SKM-1 treated with dmso at 0.1 percent for 144 hours (cell line): ENCODE results near the gene DENND1C.

Experiments
- DNase-seq: peaks from one replicate; lab custom pipeline; 2025; ENCODE audit not compliant: unreplicated experiment; lab: John Stamatoyannopoulos, UW

DENND1C gene, protein sequence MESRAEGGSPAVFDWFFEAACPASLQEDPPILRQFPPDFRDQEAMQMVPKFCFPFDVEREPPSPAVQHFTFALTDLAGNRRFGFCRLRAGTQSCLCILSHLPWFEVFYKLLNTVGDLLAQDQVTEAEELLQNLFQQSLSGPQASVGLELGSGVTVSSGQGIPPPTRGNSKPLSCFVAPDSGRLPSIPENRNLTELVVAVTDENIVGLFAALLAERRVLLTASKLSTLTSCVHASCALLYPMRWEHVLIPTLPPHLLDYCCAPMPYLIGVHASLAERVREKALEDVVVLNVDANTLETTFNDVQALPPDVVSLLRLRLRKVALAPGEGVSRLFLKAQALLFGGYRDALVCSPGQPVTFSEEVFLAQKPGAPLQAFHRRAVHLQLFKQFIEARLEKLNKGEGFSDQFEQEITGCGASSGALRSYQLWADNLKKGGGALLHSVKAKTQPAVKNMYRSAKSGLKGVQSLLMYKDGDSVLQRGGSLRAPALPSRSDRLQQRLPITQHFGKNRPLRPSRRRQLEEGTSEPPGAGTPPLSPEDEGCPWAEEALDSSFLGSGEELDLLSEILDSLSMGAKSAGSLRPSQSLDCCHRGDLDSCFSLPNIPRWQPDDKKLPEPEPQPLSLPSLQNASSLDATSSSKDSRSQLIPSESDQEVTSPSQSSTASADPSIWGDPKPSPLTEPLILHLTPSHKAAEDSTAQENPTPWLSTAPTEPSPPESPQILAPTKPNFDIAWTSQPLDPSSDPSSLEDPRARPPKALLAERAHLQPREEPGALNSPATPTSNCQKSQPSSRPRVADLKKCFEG

DNA sequence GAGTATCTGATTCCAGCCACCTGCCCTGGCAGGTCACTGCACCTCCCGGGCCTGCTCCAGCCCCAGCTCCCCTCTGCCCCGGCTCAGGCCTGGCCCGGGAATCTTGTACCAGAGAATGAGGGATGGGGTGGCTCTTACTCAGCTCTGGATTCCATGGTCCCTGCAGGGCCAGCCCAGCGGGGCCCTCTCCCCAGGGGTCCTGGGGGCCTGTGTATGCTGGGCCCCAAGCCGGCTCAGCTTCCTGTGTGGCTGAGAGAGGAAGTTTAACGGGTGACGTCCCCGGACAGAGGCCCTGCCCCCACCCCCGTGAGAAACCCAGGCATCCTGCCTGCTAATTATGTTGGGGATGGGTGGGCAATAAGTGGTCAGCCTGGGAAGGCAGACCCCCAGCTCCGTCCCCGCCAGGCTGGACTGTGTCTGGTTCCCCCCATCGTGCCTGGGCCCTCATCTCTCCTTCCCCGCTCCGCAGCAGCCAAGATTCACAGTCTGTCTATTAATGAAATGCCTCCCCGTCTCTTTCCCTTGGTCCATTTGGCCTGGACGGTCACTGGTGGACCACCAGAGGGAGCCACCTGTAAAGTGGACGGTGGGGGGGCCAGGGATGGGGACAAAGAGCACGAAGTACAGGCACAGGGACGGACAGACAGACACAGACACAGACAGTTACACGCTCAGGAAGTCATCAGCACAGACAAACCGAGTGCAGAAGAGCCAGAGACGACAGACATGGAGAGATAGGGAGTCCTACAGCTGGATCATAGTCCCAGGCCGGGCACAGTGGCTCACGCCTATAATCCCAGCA lies at the start of gene DENND1C:
DENND1C (minus strand) TSS at position 247 of the 802 bp plus-strand sequence; CDS start at position 155, 92 bp downstream.
- DNase-seq, result peak; percentile 62

- DNase-seq, result peak; percentile 83
Measured at GRCh38 chr19:6530386-6531162, 49.0 kb upstream of the DENND1C start, which contains the start of gene TNFSF9. Gene TNFSF9, plus strand, starts transcription at chr19:6531026. Its CDS starts 11 bp downstream, at chr19:6531037.

GRCh38 chr19:6529937-6530385 lies 48.4 kb upstream of the DENND1C start:
- DNase-seq, result no peak

DNA sequence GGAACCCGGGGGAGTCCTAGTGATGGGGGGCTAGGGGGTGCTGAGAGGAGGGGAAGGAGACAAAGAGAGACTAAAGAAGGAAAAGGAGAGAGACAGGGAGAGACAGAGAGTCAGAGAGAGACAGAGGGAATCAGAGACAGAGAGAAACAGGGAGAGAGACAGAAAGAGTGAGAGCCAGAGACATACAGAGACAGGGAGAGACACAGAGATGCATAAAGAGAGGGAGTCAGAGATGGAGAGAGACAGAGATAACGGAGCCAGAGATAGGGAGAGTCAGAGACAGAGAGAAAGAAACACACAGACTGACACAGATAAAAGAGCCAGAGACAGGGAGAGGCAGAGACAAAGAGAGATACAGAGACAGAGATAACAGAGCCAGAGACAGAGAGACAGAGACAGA lies 47.8 kb upstream of the DENND1C start:
- no peak for DNase-seq

- DNase-seq, result peak; percentile 77
Measured at GRCh38 chr19:6528544-6529121, 47.0 kb upstream of the DENND1C start.

- DNase-seq, result no peak
Measured at GRCh38 chr19:6527893-6528543, 46.4 kb upstream of the DENND1C start.

DNA sequence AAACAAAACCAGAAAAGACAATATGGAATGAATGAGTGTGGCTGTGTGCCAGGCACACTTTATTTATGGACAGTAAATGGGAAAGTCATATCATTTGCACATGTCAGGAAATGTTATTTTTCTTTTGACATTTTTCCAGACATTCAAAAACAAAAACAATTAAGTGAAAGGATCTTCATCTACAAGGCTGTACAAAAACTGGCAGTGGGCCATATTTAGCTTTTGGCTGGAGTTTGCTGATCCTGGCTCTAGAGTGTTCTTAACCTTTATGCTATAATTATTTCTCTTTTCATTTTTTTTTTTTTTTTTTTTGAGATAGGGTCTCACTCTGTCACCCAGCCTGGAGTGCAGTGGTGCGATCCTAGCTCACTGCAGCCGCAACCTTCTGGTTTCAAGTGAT lies 42.7 kb upstream of the DENND1C start:
- DNase-seq, result no peak

DNA sequence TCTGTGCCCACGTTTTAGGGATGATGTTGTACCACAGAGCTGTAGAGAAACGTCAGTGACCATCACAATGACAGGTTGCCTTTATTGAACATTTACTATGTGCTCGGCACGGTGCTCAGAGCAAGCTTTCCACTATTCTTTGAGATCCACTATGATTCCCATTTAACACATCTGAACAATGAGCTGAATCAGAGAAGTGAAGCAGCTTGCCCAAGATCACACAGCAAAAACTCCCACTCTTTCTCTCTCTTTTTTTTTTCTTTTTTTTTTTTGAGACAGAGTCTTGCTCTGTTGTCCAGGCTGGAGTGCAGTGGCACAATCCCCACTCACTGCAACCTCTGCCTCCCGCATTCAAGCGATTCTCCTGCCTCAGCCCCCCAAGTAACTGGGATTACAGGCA lies 41.1 kb upstream of the DENND1C start:
- DNase-seq, result no peak

- peak; percentile 39 for DNase-seq
Measured at GRCh38 chr19:6521718-6522646, 40.4 kb upstream of the DENND1C start.

GRCh38 chr19:6519289-6519688 lies 37.7 kb upstream of the DENND1C start:
- DNase-seq, result no peak

- peak; percentile 26 for DNase-seq
Measured at GRCh38 chr19:6518145-6518911, 36.7 kb upstream of the DENND1C start.

DNA sequence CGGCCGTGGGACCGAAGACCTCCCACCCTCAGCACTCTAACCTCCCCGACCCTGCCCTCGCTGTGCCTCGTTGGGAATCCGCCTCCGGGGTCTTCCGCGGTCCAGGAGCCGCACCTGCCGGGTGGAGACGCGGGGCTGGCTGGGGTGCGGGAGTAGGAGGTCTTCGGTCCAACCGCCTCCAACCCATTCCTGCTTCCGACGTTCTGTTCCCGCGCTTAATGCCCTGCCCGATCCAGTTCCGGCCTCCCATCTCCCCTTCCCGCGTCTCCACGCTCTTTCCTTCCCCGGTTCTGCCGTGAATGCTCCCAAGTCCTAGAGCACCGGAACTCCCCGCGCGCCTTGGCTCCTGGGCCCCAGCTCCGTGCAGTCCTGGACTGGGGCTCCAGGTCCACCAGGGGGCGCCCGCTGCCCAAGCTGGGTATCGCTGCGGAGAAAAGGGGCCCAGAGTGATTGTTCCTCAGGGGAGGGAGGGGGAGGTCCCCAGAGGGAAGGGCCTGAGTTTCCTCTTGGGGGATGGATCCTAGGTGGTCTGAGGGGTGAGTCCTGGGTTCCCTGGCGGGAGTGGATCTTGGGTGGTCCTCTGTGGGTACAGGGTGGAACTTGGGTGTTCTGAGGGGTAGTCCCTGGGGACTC lies 35.2 kb upstream of the DENND1C start:
- peak; percentile 89 for DNase-seq

DNA sequence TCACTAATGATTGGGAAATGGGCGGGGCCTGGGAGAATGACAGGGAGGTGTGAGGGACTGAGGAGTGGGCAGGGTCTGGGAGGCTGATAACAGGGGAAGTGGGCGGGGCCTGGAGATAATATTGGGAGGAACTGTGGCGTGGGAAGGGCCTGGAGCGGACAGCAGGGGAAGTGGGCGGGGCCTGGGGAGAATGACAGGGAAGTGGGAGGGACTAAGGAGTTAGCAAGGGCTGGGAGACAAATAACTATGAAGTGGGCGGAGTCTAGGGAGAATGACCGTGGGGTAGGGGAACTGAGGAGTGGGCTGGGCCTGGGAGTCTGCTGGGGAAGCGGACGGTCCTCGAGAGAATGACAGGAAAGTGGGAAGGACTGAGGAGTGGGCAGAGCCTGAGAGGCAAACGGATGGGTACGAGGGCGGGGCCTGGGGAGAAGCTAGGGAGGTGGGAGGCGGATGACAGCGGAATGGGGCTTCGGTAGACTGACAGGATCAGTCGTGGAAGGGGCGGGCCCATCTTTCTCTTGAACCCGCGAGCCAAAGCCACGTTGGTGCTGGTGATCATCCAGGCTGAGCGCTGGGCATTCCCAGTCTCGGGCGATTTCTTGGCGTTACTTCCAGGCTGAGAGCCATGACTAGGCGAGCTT lies 34.6 kb upstream of the DENND1C start:
- peak; percentile 98 for DNase-seq

- no peak for DNase-seq
Measured at GRCh38 chr19:6514926-6515544, 33.4 kb upstream of the DENND1C start.

DNA sequence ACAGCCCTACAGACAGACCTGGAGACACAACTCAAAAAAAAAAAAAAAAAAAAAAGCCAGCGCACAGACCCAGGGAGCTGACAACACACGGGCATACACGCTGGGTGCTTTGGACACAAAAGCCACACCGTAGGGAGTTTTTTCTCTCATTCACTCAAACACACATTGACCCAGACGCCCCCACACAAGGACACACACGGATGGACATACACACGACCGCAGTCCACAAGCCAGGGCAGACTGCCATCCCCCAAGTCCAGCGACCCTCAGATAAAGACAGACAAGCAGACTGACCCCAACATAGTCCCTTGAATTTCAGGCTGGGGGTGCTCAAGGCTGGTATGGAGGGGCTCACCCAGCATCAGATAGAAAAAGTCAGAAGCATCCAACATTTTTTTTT lies 32.5 kb upstream of the DENND1C start:
- DNase-seq, result no peak

DNA sequence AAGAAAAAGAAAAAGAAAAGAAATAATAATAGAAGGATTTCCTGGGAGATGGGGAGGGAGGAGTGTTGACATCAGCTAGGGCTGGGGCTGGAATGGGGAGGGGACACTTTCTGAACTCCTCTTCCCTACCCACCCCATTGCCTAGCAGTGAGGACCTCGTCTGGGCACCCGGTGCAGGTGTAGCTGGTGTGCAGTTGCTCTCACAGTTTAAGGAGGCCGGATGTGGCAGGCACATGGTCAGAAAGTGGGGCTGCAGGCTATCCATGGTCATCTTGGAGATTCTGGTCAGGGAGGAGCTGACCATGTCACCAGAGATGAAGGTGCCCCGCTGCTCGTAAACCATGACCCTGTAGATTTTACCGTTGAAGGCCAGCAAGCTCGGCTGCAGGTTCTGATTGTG lies 29.0 kb upstream of the DENND1C start:
- no peak for DNase-seq
